PC-3 (cell line): ENCODE results near the gene NAPG. TPM values are rescaled to one million over a fixed set of nuclear protein-coding genes. Genes with fewer than 3 reads are reported as not detected.

Source experiments
- ATAC-seq: fragments of 200-7000 bp; cut with Tn5 transposase; 2 replicates; pipeline ENCODE4 v1.9.1; 2020; ENCODE audit warnings: mild to moderate bottlenecking, moderate library complexity
- BruUV-seq: library from RNA; stranded (reverse); fragments of 400-500 nt; replicated peaks from 2 replicates; lab custom pipeline; 2021; lab: Mats Ljungman, UMichigan
- CTCF ChIA-PET: fragments of 300-600 bp; sonication (Branson Sonifier 250); formaldehyde crosslinking; loops from one replicate; lab custom pipeline; 2022; ENCODE audit warnings: antibody characterized with exemption; lab: Charles Lee
- POLR2A ChIA-PET: fragments of 300-600 bp; sonication (Branson Sonifier 250); formaldehyde crosslinking; loops from one replicate; lab custom pipeline; 2022; ENCODE audit warnings: antibody characterized with exemption; ENCODE audit not compliant: unreplicated experiment; lab: Charles Lee
- DNase-seq: peaks from one replicate; pipeline ENCODE4 v3.0.0-alpha.2; 2015
- H2AFZ ChIP-seq: fragments of 300-600 bp; sonication (generic); 2 replicates; pipeline ENCODE4 v1.6.0; 2016; ENCODE audit warnings: antibody characterized with exemption, low read length
- H3F3A ChIP-seq: fragments of 300-600 bp; sonication (generic); one replicate; pipeline ENCODE4 v1.6.0; 2017; ENCODE audit warnings: antibody characterized with exemption, low read length, control low read depth, mild to moderate bottlenecking; ENCODE audit not compliant: unreplicated experiment
- H3K27ac ChIP-seq: fragments of 300-600 bp; sonication (generic); 2 replicates; pipeline ENCODE4 v1.5.1; 2016; ENCODE audit warnings: mild to moderate bottlenecking, low read length
- H3K27me3 ChIP-seq: fragments of 300-600 bp; sonication (generic); 2 replicates; pipeline ENCODE4 v1.6.1; 2016; ENCODE audit warnings: low read length, mixed read lengths
- H3K36me3 ChIP-seq: fragments of 300-600 bp; sonication (generic); 2 replicates; pipeline ENCODE4 v1.6.1; 2016; ENCODE audit warnings: low read depth, mixed run types, low read length, mixed read lengths
- H3K4me1 ChIP-seq: fragments of 300-600 bp; sonication (generic); 2 replicates; pipeline ENCODE4 v1.5.1; 2016; ENCODE audit warnings: low read length; ENCODE audit not compliant: insufficient read depth
- H3K4me2 ChIP-seq: fragments of 300-600 bp; sonication (generic); 2 replicates; pipeline ENCODE4 v1.6.0; 2016; ENCODE audit warnings: low read length
- H3K4me3 ChIP-seq: fragments of 300-600 bp; sonication (generic); 2 replicates; pipeline ENCODE4 v1.5.1; 2016; ENCODE audit warnings: mild to moderate bottlenecking, low read length, mixed read lengths
- H3K79me2 ChIP-seq: fragments of 300-600 bp; sonication (generic); 2 replicates; pipeline ENCODE4 v1.6.1; 2017; ENCODE audit warnings: low read length, mixed read lengths
- H3K9ac ChIP-seq: fragments of 300-600 bp; sonication (generic); 2 replicates; pipeline ENCODE4 v1.6.0; 2016; ENCODE audit warnings: mild to moderate bottlenecking, low read length
- H3K9me2 ChIP-seq: fragments of 300-600 bp; sonication (generic); replicated peaks from 2 replicates; pipeline ENCODE4 v1.6.1; 2016; ENCODE audit warnings: mixed run types, low read length, mixed read lengths
- H3K9me3 ChIP-seq: fragments of 300-600 bp; sonication (generic); 2 replicates; pipeline ENCODE4 v1.6.1; 2016; ENCODE audit warnings: low read length, mixed read lengths
- H4K20me1 ChIP-seq: fragments of 300-600 bp; sonication (generic); 2 replicates; pipeline ENCODE4 v1.6.1; 2016; ENCODE audit warnings: low read length, mixed read lengths
- CTCF ChIP-seq: fragments of 300-600 bp; sonication (generic); conservative IDR thresholded peaks from 2 replicates; pipeline ENCODE4 v1.5.1; 2017; ENCODE audit warnings: antibody characterized with exemption, low read depth, mild to moderate bottlenecking, low read length
- EZH2 ChIP-seq: fragments of 300-600 bp; sonication (generic); IDR thresholded peaks from one replicate; pipeline ENCODE4 v1.6.1; 2017; ENCODE audit warnings: antibody characterized with exemption, mild to moderate bottlenecking, low read length; ENCODE audit not compliant: unreplicated experiment
- EZH2phosphoT487 ChIP-seq: fragments of 300-600 bp; sonication (generic); IDR thresholded peaks from 2 replicates; pipeline ENCODE4 v1.6.1; 2018; ENCODE audit warnings: mild to moderate bottlenecking, antibody characterized with exemption, low read length, borderline replicate concordance
- intact Hi-C: fragments of 100-400 bp; cut with micrococcal nuclease; formaldehyde crosslinking; loops from 2 replicates; pipeline ENCODE4 v1.9.0; 2023
- total RNA-seq: library from RNA; depleted of rRNA; stranded (reverse); fragments of >200 nt; gene quantifications from 2 replicates; pipeline ENCODE4 v1.2.3, GENCODE V29; 2014

Gene NAPG
- total RNA-seq, 1 experiment from 2014 or later, result 24.7 TPM

- Histone ChIP-seq H3K9me3 (no peaks in the 10 kb centered on the region), H2AFZ (no peak overlapping the region), H3K4me2 (no peak overlapping the region), H3K9ac (no peak overlapping the region), H3K79me2 (no peaks in the 10 kb centered on the region), H3K36me3 (no peaks in the 10 kb centered on the region), H3K4me3 (no peak overlapping the region), H3K4me1 (peaks cover 7% of the 10 kb centered on the region; the same call in 1 of the 2 replicates), H3K27me3 (peaks cover 59% of the 10 kb centered on the region), H3K9me2 (no peaks in the 10 kb centered on the region), H3K27ac (no peak overlapping the region), H3F3A (no peaks in the 10 kb centered on the region), H4K20me1 (no peaks in the 10 kb centered on the region)
- BruUV-seq, result no TSS peak
- DNase-seq (no peak), ATAC-seq (no peak)
- intact Hi-C loops, result loop anchor here (10.0 kb wide), 1 partner anchor 64 kb away; the partner anchor contains the start of gene APCDD1
- no peak for TF ChIP-seq EZH2phosphoT487
- TF ChIP-seq EZH2, result no peak
- no peak for TF ChIP-seq CTCF
- ChIA-PET CTCF (no interaction called here), POLR2A (no interaction called here)
Measured at GRCh38 chr18:10518595-10519255, 7.1 kb upstream of the NAPG start.

- H3K4me1 ChIP-seq, result peaks cover 7% of the 10 kb centered on the region; the same call in 1 of the 2 replicates
- DNase-seq (no peak), ATAC-seq (no peak)
- intact Hi-C loops, result loop anchor here (10.0 kb wide), 1 partner anchor 65 kb away; the partner anchor contains the start of gene APCDD1
- ChIA-PET CTCF (interaction anchor here (1.3 kb wide), 1 partner anchor 513 kb away, joined by 6 read pairs; no protein-coding TSS in a partner anchor), POLR2A (no interaction called here)
- no peaks in the 10 kb centered on the region for H3K9me3 ChIP-seq
- peak overlapping the region; percentile 70 for H3K4me2 ChIP-seq
- no peaks in the 10 kb centered on the region for H3K36me3 ChIP-seq
- no peaks in the 10 kb centered on the region for H3F3A ChIP-seq
- no peak overlapping the region for H3K27ac ChIP-seq
- no peak overlapping the region for H3K9ac ChIP-seq
- no peak overlapping the region for H2AFZ ChIP-seq
- H3K79me2 ChIP-seq, result no peaks in the 10 kb centered on the region
- H4K20me1 ChIP-seq, result no peaks in the 10 kb centered on the region
- H3K27me3 ChIP-seq, result peaks cover 53% of the 10 kb centered on the region
- no peak overlapping the region for H3K4me3 ChIP-seq
- TF ChIP-seq EZH2phosphoT487 (no peak), CTCF (no peak), EZH2 (no peak)
- BruUV-seq, result no TSS peak
- no peaks in the 10 kb centered on the region for H3K9me2 ChIP-seq
Measured at GRCh38 chr18:10519366-10519765, 6.5 kb upstream of the NAPG start.
